Activated CD4-positive, CD25-positive, alpha-beta regulatory T cell treated with anti-CD3 and anti-CD28 coated beads, Interleukin-2, amount 50 U/mL, for 72 hours (primary cell): ENCODE results near the gene TOMM5.

Experiments
- DNase-seq: peaks from one replicate; pipeline ENCODE4 v3.0.0; 2021

The TOMM5 gene

DNA sequence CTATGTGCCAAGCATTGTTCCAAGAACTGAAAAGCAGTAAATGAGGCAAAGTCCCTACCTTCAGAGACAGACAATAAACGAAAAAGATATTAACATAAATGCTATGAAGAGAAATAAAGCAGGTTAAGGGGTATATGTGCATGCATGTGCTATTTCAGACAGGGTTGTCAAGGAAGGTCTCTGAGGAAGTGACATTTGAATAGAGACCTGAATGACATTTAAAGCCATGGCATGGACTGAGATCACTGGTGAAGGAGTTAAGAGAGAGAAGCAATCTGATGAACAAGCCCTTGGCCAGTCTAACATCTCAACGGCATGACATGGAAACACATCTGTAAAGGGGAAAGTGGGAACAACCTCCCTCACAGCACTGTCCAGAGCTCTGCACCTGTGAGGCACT, 30.7 kb downstream of the TOMM5 start:
- no peak for DNase-seq

GRCh38 chr9:37559855-37560592, 32.4 kb downstream of the TOMM5 start:
- DNase-seq, result no peak

- DNase-seq, result no peak
Measured at GRCh38 chr9:37559125-37559524, 33.3 kb downstream of the TOMM5 start.

DNA sequence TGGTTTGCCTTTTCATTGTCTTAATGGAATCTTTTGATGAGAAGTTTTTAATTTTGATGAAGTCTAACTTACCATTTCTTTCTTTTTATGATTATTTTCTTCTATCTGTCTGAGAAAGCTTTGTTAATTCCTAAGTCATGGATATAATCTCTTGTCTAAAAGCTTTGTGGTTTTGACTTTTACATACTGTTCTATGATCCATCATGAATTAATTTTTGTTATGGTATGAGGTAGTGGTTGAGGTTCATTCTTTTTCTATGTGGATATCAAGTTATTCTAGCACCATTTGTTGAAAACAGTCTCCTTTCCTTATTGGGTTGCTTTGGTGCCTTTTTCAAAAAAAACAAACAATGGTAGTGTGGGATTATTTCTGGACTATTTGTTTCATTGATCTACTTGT, 36.6 kb downstream of the TOMM5 start:
- DNase-seq, result no peak

GRCh38 chr9:37554318-37554717, 38.1 kb downstream of the TOMM5 start:
- no peak for DNase-seq

DNA sequence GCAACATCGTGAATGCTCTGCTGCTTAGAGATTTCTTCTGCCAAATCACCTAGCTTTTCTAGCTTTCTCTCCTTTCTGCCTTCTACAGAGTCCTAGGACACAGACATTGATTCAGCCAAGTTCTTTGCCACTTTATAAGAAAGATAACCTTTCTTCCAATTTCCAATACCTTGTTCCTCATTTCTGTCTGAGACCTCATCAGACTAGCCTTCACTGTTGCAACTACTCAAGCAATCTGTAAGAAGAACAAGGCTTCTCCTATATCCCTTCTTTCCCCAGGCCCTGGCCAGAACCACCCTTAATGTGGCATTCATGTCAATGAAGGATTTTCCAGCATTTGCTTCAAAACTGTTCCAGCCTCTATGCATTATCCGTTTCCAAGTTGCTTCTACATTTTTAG, 40.5 kb downstream of the TOMM5 start:
- DNase-seq, result no peak

GRCh38 chr9:37551468-37551867, 40.9 kb downstream of the TOMM5 start:
- DNase-seq, result no peak

DNA sequence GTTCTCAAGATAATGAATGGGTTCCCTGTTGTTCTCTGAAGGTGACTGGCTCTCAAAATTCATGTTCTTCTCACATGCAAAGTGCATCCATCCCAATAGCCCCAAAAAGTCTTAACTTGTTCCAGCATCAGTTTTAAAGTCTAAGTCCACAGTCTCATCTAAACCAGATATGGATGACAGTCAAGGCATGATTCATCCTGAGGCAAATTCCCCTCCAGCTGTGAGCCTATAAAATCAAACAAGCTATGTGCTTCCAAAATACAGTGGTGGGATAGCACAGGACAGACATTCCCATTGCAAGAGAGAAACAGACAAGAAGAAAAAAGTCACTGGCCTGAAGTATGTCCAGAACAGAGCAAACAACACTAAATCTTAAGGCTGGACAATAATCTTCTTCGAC, 41.6 kb downstream of the TOMM5 start:
- no peak for DNase-seq

DNA sequence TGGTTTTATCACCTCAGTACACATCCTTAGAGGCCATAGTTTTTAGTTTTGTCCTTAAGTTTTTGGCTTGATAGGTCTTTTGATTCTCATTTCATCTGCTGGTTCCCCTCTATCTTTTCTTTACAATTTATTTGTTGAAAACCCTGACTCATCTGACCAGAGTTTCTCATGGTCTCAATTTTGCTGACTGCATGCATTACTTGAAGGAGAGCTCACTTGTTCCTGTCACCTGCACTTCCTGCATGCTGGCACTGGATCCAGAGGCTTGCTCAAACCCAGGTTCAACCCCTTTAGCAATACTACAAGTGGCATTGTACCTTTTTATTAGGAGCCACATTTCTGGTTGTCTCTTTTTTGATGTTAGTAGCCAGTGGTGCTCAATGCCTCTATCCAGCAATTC, 42.9 kb downstream of the TOMM5 start:
- DNase-seq, result no peak

GRCh38 chr9:37547328-37547878, 45.0 kb downstream of the TOMM5 start:
- DNase-seq, result no peak

DNA sequence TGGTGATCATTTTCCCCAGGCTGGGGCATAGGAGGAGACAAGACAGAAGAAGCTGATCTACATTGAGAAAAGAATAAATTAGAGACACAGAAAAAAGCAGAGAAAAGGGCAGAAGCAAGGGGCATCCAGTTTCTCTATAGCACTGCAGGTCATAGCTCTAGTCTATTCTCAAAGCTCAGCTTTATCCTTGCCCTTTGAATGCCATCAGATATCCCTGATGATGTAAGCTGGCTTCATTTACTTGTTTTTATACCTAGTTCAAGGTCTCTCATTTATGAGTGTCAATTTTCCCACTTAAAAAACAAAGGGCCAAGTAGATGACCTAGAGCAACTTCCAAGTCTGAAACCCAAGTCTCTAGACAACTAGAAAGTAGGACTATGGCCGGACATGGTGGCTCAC, 48.9 kb downstream of the TOMM5 start:
- DNase-seq, result no peak

DNA sequence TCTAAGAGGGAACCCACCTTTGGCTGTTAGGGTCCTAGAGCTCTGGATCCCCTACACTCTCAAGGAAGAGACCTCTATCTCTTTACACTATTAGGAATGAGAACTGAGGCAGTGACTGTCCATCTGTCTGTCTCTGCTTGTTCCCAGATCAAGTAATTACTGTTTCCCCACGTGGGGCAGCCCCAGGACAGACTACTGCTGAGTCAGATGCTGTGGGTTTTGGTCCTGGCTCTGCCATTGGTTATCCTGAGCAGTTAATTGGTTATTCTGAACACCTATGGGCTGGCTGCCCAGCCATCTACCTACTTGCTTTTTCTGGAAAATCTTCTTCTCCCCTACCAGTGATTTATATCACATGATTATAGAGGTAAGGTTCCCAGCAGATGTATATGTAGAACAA, 49.5 kb downstream of the TOMM5 start:
- DNase-seq, result no peak

DNA sequence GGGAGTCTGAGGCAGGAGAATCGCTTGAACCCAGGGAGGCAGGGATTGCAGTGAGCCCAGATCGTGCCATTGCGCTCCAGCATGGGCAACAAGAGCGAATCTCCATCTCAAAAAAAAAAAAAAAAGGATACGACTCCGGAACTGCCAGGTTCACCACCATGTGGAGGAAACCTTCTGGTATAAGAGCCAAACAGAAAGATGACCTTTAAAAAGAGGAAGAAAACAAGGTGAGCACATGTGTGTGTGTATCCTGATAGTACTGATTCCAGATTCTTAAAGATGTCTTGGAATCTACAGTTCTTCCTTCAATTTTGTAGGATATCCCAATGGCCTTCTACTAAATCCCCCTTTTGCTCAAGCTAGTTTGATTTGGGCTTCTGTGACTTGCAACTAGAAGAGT, 49.9 kb downstream of the TOMM5 start:
- DNase-seq, result no peak

DNA sequence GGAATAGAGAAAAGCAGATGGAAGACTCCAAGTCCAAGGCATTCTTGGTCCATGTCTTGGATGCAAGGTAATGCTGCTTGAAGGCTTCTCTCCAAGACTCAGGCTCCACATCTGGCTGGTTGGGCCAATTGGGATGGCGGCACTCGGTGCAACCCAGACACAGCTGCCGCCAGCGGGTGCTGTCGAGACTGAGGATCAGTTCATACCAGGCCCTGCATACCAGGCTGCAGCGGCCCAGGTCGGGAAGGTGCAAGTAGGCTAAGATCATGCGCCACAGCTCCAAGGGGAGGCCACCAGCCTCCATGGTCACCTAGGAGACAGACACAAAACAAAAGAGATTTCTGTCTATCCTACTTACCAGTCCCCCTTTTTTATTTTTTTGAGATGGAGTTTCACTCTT, 50.9 kb downstream of the TOMM5 start:
- DNase-seq, result no peak

GRCh38 chr9:37540634-37541033, 51.8 kb downstream of the TOMM5 start:
- no peak for DNase-seq

DNA sequence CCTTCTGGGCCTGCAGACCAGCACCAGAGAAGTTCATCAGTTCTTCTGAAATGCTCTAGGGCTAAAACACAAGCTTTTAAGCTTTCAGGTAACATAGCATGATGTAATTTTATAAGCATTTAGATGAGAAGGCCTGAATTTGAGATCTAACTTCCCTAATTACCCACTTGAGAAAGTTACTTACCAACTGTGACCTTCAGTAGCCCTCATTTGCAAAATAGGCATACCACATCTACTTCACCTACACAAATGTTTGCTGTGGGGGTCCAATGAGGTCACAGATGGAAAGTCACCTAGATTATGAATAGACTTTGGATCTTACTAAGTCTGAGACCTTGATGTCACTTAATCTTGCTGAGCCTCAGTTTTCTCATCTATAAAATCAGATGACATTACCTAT, 52.8 kb downstream of the TOMM5 start:
- no peak for DNase-seq
